Measurements from ENCODE around the gene ANKRD12.

The ANKRD12 gene

GRCh38 chr18:9120796-9121195 lies 15.8 kb upstream of the ANKRD12 start:
- Histone ChIP-seq H3K36me3 (ENCODE audit: insufficient read depth, low read length) (peaks cover 74% of the 10 kb centered on the region), H4K20me1 (ENCODE audit: insufficient read depth, low read length) (no peaks in the 10 kb centered on the region)

GRCh38 chr18:9123520-9123919 lies 13.1 kb upstream of the ANKRD12 start:
- peaks cover 20% of the 10 kb centered on the region for H3K79me2 ChIP-seq (ENCODE audit: insufficient read depth, low read length)
- no peak for TF ChIP-seq EZH2 (IDR thresholded peaks at IDR 0.05; ENCODE audit: borderline replicate concordance, low read length)
- no peak for TF ChIP-seq CTCF (IDR thresholded peaks at IDR 0.05; ENCODE audit: low read length)

More at GRCh38 chr18:9120796-9121195, 15.8 kb upstream of the ANKRD12 start:
- H3K4me2 ChIP-seq (ENCODE audit: low read length), result no peak overlapping the region
- no peaks in the 10 kb centered on the region for H3K9me2 ChIP-seq (ENCODE audit: low read depth, low read length)
- H3K79me2 ChIP-seq (ENCODE audit: insufficient read depth, low read length), result peaks cover 48% of the 10 kb centered on the region
- H3K9ac ChIP-seq (ENCODE audit: low read length), result no peak overlapping the region
- TF ChIP-seq CTCF (IDR thresholded peaks at IDR 0.05; ENCODE audit: low read length), result no peak
- H2AFZ ChIP-seq (ENCODE audit: low read length), result no peak overlapping the region
- peaks cover 46% of the 10 kb centered on the region for H3K4me1 ChIP-seq (ENCODE audit: insufficient read depth, low read length, severe bottlenecking)
- no peaks in the 10 kb centered on the region for H3K9me3 ChIP-seq (ENCODE audit: low read length)
- H3K27ac ChIP-seq (ENCODE audit: low read depth, low read length, poor library complexity, severe bottlenecking), result no peak overlapping the region
- 0 out of 2 replicates have a peak, but pooled peaks cover 5% of the 10 kb centered on the region for H3F3A ChIP-seq (ENCODE audit: insufficient read depth, low read length)
- H3K4me3 ChIP-seq (ENCODE audit: low read depth, low read length, poor library complexity, severe bottlenecking), result no peak overlapping the region
- H3K27me3 ChIP-seq (ENCODE audit: insufficient read depth, low read length), result no peaks in the 10 kb centered on the region

GRCh38 chr18:9124824-9125223 lies 11.8 kb upstream of the ANKRD12 start:
- no peaks in the 10 kb centered on the region for H3K27me3 ChIP-seq (ENCODE audit: insufficient read depth, low read length)
- no peak overlapping the region for H3K4me2 ChIP-seq (ENCODE audit: low read length)
- H3K4me1 ChIP-seq (ENCODE audit: insufficient read depth, low read length, severe bottlenecking), result peaks cover 7% of the 10 kb centered on the region
- H3K9me3 ChIP-seq (ENCODE audit: low read length), result no peaks in the 10 kb centered on the region
- H4K20me1 ChIP-seq (ENCODE audit: insufficient read depth, low read length), result no peaks in the 10 kb centered on the region
- H3K79me2 ChIP-seq (ENCODE audit: insufficient read depth, low read length), result peaks cover 7% of the 10 kb centered on the region
- no peaks in the 10 kb centered on the region for H3K9me2 ChIP-seq (ENCODE audit: low read depth, low read length)
- H2AFZ ChIP-seq (ENCODE audit: low read length), result no peak overlapping the region
- H3K4me3 ChIP-seq (ENCODE audit: low read depth, low read length, poor library complexity, severe bottlenecking), result no peak overlapping the region
- TF ChIP-seq CTCF (IDR thresholded peaks at IDR 0.05; ENCODE audit: low read length), result no peak
- TF ChIP-seq EZH2 (IDR thresholded peaks at IDR 0.05; ENCODE audit: borderline replicate concordance, low read length), result no peak
- no peak overlapping the region for H3K27ac ChIP-seq (ENCODE audit: low read depth, low read length, poor library complexity, severe bottlenecking)
- H3K36me3 ChIP-seq (ENCODE audit: insufficient read depth, low read length), result peaks cover 93% of the 10 kb centered on the region
- no peak overlapping the region for H3K9ac ChIP-seq (ENCODE audit: low read length)
- H3F3A ChIP-seq (ENCODE audit: insufficient read depth, low read length), result 0 out of 2 replicates have a peak, but pooled peaks cover 5% of the 10 kb centered on the region

More at GRCh38 chr18:9123520-9123919, 13.1 kb upstream of the ANKRD12 start:
- H2AFZ ChIP-seq (ENCODE audit: low read length), result no peak overlapping the region
- H4K20me1 ChIP-seq (ENCODE audit: insufficient read depth, low read length), result no peaks in the 10 kb centered on the region
- H3K4me1 ChIP-seq (ENCODE audit: insufficient read depth, low read length, severe bottlenecking), result peaks cover 18% of the 10 kb centered on the region
- no peaks in the 10 kb centered on the region for H3K9me3 ChIP-seq (ENCODE audit: low read length)
- peaks cover 91% of the 10 kb centered on the region for H3K36me3 ChIP-seq (ENCODE audit: insufficient read depth, low read length)
- H3K9me2 ChIP-seq (ENCODE audit: low read depth, low read length), result no peaks in the 10 kb centered on the region
- H3K27ac ChIP-seq (ENCODE audit: low read depth, low read length, poor library complexity, severe bottlenecking), result no peak overlapping the region
- H3K27me3 ChIP-seq (ENCODE audit: insufficient read depth, low read length), result no peaks in the 10 kb centered on the region
- no peak overlapping the region for H3K9ac ChIP-seq (ENCODE audit: low read length)
- H3F3A ChIP-seq (ENCODE audit: insufficient read depth, low read length), result 0 out of 2 replicates have a peak, but pooled peaks cover 5% of the 10 kb centered on the region
- no peak overlapping the region for H3K4me2 ChIP-seq (ENCODE audit: low read length)
- H3K4me3 ChIP-seq (ENCODE audit: low read depth, low read length, poor library complexity, severe bottlenecking), result no peak overlapping the region

All from OCI-LY1 (cell line).